Measurements from ENCODE around the gene LCNL1. TPM values are rescaled to one million over a fixed set of nuclear protein-coding genes. Genes with fewer than 3 reads are reported as not detected.

The LCNL1 gene
- total RNA-seq, 1 experiment from 2014 or later = not detected

GRCh38 chr9:136951541-136952320 is 31.1 kb upstream of the LCNL1 start, which contains the start of gene LCN12:
TSS of gene LCN12 (plus strand) at chr9:136952273. CDS start at chr9:136952328, 55 bp downstream.
- Histone ChIP-seq H3K4me1 (no peaks in the 10 kb centered on the region), H3K27me3 (peaks cover 41% of the 10 kb centered on the region), H3K27ac (no peak within 1 kb of the TSS), H3K36me3 (no peaks in the 10 kb centered on the region), H3K4me3 (no peak within 1 kb of the TSS), H3K9me3 (replicated peaks) (no peaks in the 10 kb centered on the region)
- DNase-seq = peak in 1 of 2 experiments; percentile 7

DNA sequence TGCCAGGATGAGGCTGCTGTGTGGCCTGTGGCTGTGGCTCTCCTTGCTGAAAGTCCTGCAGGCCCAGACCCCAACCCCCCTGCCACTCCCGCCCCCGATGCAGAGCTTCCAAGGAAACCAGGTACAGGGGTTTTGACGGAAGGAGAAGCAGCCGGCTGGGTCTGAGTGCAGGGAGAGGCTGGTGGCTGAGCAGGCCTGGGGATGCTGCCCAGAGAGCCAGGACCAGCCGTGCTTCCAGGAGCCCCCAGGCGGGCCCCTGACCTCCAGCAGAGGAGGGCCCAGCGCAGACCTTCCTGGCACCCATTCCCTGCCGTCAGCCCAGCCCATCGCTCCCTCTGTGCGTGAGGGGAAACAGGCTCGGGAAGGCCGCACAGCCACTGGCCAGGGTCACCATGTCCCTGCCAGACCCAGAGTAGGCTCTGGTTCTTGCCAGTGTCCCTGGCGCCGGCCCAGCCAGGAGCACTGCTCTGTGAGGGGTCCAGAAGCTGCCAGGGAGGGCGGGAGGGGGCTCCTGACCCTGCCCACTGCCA is 30.4 kb upstream of the LCNL1 start:
- Histone ChIP-seq H3K9me3 (replicated peaks) (no peaks in the 10 kb centered on the region), H3K36me3 (no peaks in the 10 kb centered on the region), H3K4me3 (no peak overlapping the region), H3K4me1 (no peaks in the 10 kb centered on the region), H3K27me3 (peaks cover 37% of the 10 kb centered on the region), H3K27ac (no peak overlapping the region)
- peak in 1 of 2 experiments; percentile 5 for DNase-seq

DNA sequence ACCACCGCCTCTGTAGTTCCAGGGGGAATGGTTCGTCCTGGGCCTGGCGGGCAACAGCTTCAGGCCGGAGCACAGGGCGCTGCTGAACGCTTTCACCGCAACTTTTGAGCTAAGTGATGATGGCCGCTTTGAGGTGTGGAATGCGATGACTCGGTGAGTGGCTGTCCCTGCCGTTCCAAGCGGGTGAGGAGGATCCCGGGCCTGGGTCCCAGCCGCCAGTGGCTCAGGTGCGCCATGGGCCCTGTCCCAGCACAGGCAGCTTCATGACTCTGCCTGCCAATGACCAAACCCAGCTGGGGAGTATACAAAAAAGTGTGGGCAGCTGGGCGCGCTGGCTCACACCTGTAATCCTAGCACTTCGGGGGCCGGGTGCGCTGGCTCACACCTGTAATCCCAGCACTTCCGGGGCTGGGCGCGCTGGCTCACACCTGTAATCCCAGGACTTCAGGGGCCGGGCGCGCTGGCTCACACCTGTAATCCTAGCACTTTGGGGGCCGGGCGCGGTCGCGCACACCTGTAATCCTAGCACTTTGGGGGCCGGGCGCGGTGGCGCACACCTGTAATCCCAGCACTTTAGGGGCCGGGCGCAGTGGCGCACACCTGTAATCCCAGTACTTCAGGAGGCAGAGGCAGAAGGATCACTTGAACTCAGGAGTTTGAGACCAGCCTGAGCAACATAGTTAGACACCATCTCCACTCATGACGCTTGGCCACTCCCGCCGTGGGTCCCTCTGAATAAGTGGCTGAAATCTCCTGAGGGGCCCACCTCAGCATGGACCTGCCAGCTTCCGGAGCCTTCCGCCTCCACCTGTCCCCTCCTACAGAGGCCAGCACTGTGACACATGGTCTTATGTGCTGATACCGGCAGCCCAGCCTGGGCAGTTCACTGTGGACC is 29.7 kb upstream of the LCNL1 start:
- DNase-seq = no peak
- peaks cover 34% of the 10 kb centered on the region for H3K27me3 ChIP-seq
- no peaks in the 10 kb centered on the region for H3K9me3 ChIP-seq (replicated peaks)
- H3K4me3 ChIP-seq = no peak overlapping the region
- no peaks in the 10 kb centered on the region for H3K4me1 ChIP-seq
- no peaks in the 10 kb centered on the region for H3K36me3 ChIP-seq
- H3K27ac ChIP-seq = no peak overlapping the region

- Histone ChIP-seq H3K4me1 (no peaks in the 10 kb centered on the region), H3K9me3 (replicated peaks) (no peaks in the 10 kb centered on the region), H3K27ac (no peak overlapping the region), H3K4me3 (no peak overlapping the region), H3K27me3 (peaks cover 37% of the 10 kb centered on the region), H3K36me3 (no peaks in the 10 kb centered on the region)
- DNase-seq = peak in 1 of 2 experiments; percentile 6
Measured at GRCh38 chr9:136953771-136954269, 29.0 kb upstream of the LCNL1 start.

GRCh38 chr9:136954270-136955083 is 28.3 kb upstream of the LCNL1 start:
- no peaks in the 10 kb centered on the region for H3K36me3 ChIP-seq
- no peak for DNase-seq
- peaks cover 44% of the 10 kb centered on the region for H3K27me3 ChIP-seq
- no peaks in the 10 kb centered on the region for H3K9me3 ChIP-seq (replicated peaks)
- no peak overlapping the region for H3K4me3 ChIP-seq
- no peak overlapping the region for H3K27ac ChIP-seq
- H3K4me1 ChIP-seq = no peaks in the 10 kb centered on the region

DNA sequence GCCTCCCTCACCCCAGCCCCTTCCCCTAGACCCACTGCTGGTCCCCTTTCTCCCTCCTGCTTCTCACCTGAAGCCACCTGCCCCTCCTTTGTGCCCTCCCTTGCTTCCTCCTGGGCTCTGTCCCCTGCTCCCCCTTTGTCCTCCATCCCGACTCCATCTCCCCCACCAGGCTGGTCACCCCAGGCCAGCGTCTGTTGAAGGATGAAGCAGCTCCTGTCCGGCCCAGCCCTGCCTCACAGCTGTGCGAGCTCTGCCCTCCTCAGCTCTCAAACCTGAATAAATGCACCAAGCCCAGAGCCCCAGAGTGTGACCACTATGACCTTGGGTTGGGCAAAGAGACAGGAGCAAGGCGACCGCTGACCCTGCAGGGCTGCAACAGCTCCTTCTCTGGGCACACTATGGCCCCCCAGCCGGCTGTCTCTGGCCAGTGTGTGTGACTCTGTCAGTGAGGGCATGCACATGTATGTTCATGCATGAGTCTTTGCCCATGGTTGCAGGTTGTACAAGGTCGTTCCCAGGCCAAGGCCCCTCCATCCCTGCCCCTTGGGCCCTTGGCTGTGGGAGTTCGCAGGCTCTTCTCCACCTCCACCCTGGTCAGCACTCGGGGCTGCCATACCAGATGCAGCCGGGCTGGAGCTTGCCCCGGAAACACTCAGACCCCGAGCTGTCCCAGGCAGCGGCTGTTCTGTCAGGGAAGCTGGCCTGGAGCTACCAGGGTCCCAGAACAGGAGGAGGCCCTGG is 27.4 kb upstream of the LCNL1 start:
- no peak for DNase-seq
- no peak overlapping the region for H3K27ac ChIP-seq
- H3K9me3 ChIP-seq (replicated peaks) = no peaks in the 10 kb centered on the region
- H3K4me1 ChIP-seq = no peaks in the 10 kb centered on the region
- peaks cover 50% of the 10 kb centered on the region for H3K27me3 ChIP-seq
- no peak overlapping the region for H3K4me3 ChIP-seq
- H3K36me3 ChIP-seq = no peaks in the 10 kb centered on the region

- no peaks in the 10 kb centered on the region for H3K4me1 ChIP-seq
- no peaks in the 10 kb centered on the region for H3K36me3 ChIP-seq
- no peak overlapping the region for H3K27ac ChIP-seq
- H3K4me3 ChIP-seq = no peak overlapping the region
- DNase-seq = no peak
- H3K9me3 ChIP-seq (replicated peaks) = no peaks in the 10 kb centered on the region
- peaks cover 49% of the 10 kb centered on the region for H3K27me3 ChIP-seq
Measured at GRCh38 chr9:136955943-136956335, 26.9 kb upstream of the LCNL1 start.

DNA sequence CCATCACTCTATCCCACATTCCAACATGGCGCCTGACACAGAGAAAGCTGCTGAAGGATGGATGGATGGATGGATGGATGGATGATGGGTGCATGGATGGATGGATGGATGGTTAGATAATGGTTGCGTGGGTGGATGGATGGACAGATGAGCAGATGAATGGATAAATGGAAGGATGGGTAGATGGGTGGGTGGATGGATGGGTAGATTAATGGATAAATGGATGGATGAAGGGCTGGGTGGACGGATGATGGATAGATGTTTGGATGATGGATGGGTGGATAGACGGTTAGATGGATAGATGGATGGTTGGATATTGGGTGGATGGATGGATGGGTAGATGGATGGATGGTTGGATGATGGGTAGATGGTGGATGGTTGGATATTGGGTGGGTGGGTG is 26.2 kb upstream of the LCNL1 start:
- H3K4me3 ChIP-seq = no peak overlapping the region
- H3K36me3 ChIP-seq = no peaks in the 10 kb centered on the region
- no peak overlapping the region for H3K27ac ChIP-seq
- H3K4me1 ChIP-seq = no peaks in the 10 kb centered on the region
- no peaks in the 10 kb centered on the region for H3K9me3 ChIP-seq (replicated peaks)
- no peak for DNase-seq
- H3K27me3 ChIP-seq = peaks cover 48% of the 10 kb centered on the region

GRCh38 chr9:136957461-136957860 is 25.3 kb upstream of the LCNL1 start:
- no peaks in the 10 kb centered on the region for H3K4me1 ChIP-seq

DNA sequence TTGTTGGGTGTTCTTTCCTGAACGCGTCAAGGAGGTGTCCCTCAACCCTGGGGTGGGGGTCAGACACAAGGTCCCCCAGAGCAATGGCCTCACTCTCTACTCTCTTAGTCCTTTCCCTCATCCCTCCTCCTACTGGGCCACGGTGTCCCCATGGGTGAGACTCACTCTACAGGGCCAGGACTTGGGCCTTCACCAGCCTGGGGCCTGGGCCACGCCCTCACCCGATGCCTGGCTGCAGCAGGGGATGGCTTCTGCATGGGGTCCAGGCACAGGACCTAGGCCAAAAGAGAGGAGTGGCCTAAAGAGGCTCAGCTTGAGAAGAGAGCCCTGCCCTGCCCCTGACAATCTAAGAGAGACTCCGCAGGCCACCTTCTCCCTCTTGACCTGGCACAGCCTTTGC is 24.9 kb upstream of the LCNL1 start:
- no peak for DNase-seq
- H3K27ac ChIP-seq = no peak overlapping the region
- peaks cover 1% of the 10 kb centered on the region; the same call in 1 of the 2 replicates for H3K4me1 ChIP-seq
- no peaks in the 10 kb centered on the region for H3K36me3 ChIP-seq
- H3K27me3 ChIP-seq = peaks cover 47% of the 10 kb centered on the region
- H3K9me3 ChIP-seq (replicated peaks) = no peaks in the 10 kb centered on the region
- H3K4me3 ChIP-seq = no peak overlapping the region

More at GRCh38 chr9:136957461-136957860, 25.3 kb upstream of the LCNL1 start:
- no peaks in the 10 kb centered on the region for H3K9me3 ChIP-seq (replicated peaks)
- H3K27me3 ChIP-seq = peaks cover 47% of the 10 kb centered on the region
- DNase-seq = no peak
- H3K36me3 ChIP-seq = no peaks in the 10 kb centered on the region
- H3K4me3 ChIP-seq = no peak overlapping the region
- no peak overlapping the region for H3K27ac ChIP-seq

- H3K4me3 ChIP-seq = no peak overlapping the region
- no peak overlapping the region for H3K27ac ChIP-seq
- peaks cover 3% of the 10 kb centered on the region; the same call in 1 of the 2 replicates for H3K4me1 ChIP-seq
- no peaks in the 10 kb centered on the region for H3K9me3 ChIP-seq (replicated peaks)
- no peak for DNase-seq
- peaks cover 50% of the 10 kb centered on the region for H3K27me3 ChIP-seq
- H3K36me3 ChIP-seq = no peaks in the 10 kb centered on the region
Measured at GRCh38 chr9:136958473-136958872, 24.3 kb upstream of the LCNL1 start.

DNA sequence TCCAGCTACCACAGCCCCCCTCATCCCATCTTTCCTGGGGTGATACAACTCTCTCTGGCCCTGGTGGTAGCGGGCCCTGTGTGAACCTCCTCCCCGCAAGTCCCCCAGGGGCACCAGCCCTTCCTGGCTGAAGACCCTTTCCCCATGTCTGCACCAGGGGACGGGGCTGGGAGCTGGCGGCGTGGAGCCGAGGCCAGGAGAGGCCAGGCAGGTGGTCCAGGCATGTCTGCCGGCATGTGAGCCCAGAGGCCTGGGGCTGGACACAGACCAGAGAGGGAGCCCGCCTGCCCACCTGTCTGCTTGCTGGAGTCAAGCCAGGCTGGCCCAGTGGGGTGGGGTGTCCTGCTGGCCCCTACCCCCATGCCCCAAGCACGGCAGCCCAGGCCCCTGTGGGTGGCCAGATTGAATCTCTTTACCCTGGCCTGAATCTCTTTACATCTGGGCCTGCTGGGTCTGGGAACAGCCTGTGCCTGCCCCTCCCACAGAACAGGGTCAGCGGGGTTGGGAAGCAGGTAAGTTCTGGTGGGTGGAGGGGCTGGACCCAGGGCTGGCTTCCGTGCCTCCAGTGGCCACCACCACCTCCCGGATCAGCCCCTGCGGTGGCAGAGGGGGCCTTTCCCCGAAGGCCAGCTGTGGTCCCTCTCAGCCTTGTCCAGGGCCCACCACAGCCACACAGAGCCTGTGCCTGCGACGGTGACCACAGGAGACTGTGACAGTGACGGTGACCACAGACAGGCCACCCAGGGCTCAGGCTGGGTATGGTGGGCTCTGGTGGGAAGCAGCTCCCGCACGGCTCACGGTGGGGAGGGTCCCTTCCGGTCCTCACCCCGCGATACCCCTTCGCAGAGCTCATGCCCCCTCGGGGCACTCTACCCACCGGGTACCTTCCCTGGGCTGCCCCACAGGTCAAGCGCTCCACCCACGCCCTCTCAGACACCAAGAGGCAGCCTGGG is 23.6 kb upstream of the LCNL1 start:
- Histone ChIP-seq H3K4me3 (no peak overlapping the region), H3K36me3 (no peaks in the 10 kb centered on the region), H3K27me3 (peaks cover 49% of the 10 kb centered on the region), H3K9me3 (replicated peaks) (no peaks in the 10 kb centered on the region), H3K4me1 (peaks cover 3% of the 10 kb centered on the region; the same call in 1 of the 2 replicates), H3K27ac (no peak overlapping the region)
- no peak for DNase-seq
